ENCODE data around the gene CALN1.

- TF ChIP-seq CTCF (IDR thresholded peaks at IDR 0.05), result no peak
- TF ChIP-seq POLR2A (IDR thresholded peaks at IDR 0.05), result no peak
- TF ChIP-seq POLR2AphosphoS5 (IDR thresholded peaks at IDR 0.05), result no peak
- TF ChIP-seq EP300 (IDR thresholded peaks at IDR 0.05), result no peak
These were observed 547.0 kb downstream of the CALN1 start for GRCh38 chr7:71865172-71865571.

Measured in gastroesophageal sphincter (tissue), 3 donors.